ENCODE data around the gene BCKDHA.
A peak's percentile ranks its signal among the peaks of the same experiment; 100 is the strongest.
"Not testable (repeated sequence)": the region's sequence is repeated elsewhere in the genome, so short reads cannot be mapped to it uniquely, and the experiment has no call there.

Gene BCKDHA

DNA sequence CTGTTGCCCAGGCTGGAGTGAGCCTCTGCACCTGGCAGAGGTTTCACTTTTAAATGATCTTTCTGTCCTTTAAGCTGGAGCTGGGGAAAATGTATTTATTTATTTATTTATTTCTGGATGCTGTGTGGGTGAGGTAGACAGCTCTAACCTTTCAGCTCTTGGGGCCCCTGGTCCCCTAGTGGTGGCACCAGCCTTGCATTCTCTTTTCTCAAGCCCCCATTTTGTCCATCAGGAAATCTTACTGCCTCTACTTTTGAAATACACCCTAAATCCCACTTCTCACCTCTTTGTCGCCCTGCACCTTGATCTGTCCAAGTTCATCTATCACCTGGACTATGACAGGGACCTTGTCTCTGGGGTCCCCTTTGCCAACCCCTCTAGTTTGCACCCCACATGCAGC, 31.5 kb upstream of the BCKDHA start:
- DNase-seq = no peak

DNA sequence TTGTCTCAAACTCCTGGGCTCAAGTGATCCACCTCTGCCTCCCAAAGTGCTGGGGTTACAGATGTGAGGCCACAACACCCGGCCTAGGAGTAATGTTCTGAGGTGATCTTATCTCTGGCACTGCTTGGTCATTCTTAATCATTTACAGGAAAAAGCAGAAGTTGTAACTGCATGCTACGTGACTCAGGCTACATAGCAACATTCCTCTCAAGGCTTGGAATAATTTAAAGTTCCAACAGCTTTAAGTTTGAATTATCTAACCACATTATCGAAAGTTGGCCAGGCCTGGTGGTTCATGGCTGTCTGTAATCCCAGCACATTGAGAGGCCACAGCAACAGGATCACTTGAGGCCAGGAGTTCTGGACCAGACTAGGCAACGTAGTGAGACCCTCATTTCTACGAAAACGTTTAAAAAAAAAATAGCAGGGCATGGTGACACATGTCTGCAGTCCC, 29.7 kb upstream of the BCKDHA start:
- peak; percentile 89 for DNase-seq

DNA sequence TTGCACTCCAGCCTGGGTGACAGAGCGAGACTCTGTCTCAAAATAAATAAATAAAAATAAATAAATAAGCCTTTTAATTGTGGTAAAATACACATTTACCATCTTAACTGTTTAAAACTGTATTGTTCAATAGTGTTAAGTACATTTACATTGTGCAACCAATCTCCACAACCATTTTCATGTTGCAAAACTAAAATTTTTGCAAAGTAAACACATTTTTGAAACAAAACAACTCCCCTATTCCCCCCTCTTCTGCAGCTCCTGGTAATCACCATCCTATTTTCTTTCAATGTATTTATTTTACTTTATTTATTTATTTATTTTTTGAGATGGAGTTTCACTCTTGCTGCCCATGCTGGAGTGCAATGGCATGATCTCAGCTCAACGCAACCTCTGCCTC, 27.8 kb upstream of the BCKDHA start:
- no peak for DNase-seq

DNA sequence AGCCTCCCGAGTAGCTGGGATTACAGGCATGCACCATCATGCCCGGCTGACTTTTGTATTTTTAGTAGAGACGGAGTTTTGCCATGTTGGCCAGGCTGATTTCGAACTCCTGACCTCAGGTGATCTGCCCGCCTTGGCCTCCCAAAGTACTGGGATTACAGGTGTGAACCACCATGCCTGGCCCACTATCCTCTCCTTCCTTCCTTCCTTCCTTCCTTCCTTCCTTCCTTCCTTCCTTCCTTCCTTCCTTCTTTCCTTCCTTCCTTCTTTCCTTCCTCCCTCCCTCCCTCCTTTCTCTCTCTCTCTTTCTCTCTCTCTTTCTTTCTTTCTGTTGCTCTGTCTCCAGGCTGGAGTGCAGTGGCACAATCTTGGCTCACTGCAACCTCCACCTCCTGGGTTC, 26.5 kb upstream of the BCKDHA start:
- not testable (repeated sequence) for DNase-seq

DNA sequence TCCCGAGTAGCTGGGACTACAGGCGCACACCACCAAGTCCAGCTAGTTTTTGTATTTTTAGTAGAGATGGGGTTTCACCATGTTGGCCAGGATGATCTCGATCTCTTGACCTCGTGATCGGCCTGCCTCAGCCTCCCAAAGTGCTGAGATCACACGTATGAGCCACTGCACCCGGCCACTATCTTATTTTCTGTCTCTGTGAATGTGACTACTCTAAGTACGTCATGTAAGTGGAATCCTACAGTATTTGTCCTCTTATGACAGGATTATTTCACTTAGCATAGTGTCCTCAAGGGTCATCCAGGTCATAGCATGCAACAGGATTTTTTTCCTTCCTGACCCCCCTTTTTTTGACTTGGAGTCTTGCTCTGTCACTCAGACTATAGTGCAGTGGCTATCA, 26.1 kb upstream of the BCKDHA start:
- no peak for DNase-seq

DNA sequence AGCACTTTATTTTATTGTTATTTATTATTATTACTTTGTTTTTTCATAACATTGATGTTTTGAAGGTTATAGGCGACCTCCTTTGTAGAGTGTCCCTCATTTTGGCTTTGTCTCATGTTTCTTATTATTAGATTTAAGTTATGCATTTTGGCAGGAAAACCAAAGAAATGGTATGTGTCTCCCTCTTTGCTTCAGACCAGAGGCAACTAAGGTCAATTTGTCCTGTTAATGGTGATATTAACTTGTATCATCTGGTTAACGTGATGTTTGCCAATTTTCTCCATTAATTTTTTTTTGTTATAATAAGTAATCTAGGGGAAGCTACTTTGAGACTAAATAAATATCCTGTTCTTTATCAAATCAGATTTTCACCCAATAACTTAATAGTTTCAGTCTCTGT, 25.1 kb upstream of the BCKDHA start:
- DNase-seq = no peak

DNA sequence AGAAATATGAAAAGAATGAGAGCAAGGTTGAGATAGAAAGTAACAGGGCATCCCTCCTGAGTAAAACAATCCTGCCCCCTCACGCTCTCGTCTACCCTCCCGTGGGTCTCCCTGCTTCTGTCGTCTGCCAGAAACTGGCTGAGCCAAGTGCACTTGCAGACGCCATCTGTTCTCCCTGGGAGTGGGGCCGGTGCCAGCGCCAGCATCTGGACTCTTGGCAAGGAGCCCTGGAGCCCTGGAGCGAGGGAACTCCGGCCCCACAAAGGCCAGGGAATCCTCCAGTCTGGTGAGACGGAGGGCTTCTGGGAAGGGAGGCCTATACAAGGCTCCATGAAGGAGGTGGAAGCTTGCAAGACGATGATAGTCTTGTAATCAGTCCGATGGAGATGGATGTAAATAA, 23.6 kb upstream of the BCKDHA start:
- DNase-seq = peak; percentile 91

DNA sequence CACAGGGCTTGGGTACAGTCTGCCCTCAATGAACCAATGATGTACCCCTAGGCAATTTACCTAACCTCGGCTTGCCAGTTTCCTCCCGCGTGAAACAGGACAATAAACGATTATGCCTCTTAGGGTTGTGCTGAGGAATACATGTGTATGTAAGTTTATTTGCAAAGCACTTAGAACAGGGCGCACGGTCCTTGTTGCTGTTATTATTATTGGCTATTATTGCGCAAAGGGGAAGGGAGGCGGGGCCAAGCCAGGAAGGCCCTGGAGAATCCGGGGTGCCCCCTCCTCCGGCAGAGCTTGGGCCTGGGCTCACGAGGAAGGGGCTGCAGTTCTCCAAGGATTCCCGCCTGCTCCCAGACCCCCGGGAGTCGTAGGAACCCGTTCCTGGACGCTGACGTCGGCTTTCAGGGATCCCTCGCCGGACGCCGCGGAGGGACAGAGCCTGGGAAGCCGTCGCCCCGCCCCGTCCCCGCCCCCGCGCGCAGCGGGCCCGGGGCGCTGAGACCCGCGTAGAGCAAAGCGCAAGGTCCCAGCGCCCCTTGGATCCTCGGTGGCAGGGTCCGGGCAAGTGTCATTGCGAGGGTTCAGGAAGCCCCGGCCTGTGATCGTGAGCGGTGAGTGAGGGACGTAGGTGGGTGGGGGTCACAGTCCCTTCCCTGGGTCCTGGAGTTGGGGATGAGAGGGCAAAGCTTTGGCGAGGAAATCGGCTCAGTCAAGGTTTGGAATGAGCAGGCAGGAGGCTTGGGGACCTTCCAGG, 21.2 kb upstream of the BCKDHA start, which contains the start of gene TMEM91:
Gene TMEM91 (plus strand): TSS at position 293 of the 757 bp plus-strand sequence. CDS start 1,777 bp downstream, outside the sequence.
- no peak for DNase-seq

DNA sequence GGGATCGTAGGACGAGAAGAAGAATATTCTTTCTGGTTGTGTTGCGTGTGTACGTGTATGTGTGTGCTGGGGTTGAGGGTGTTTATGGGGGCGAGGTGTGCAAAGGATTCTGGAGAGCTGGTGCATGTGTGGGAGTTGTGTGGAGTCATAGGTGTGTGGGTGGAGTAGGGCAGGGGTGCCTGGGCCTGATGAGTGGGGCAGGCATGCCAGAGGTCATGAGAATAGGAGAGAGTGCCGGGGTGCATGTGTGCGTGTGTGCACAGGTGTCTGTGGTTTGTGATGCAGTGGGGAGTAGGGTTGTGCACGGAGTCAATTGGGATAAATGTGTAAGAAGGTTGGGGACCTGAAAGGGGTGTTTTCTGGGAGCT, 20.6 kb upstream of the BCKDHA start:
- DNase-seq = no peak

DNA sequence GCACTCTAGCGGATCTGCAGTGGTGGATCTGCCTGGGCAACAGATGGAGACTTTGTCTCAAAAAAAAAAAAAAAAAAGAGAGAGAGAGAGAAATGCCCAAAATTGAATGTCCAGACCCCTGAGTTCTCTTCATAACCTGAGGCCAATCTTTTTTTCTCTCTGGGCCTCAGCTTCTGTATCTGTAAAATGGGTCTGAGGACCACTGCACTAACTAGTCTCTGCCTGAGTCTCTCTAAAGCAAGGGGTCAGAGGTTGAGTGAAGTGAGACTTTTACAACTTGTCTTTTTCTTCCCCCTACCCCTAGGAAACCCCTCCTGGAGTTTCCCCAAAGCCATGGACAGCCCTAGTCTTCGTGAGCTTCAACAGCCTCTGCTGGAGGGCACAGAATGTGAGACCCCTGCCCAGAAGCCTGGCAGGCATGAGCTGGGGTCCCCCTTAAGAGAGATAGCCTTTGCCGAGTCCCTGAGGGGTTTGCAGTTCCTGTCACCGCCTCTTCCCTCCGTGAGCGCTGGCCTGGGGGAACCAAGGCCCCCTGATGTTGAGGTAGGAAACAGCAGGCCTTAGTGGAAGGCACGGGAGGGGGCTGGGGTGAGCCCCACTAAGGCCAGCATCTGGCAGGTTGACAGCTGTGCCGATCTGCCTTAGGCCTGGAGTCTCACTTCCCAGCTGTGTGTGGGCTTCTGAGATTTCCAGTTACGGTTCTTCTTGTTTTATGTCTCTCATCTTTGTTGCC, 19.5 kb upstream of the BCKDHA start:
- DNase-seq = no peak

DNA sequence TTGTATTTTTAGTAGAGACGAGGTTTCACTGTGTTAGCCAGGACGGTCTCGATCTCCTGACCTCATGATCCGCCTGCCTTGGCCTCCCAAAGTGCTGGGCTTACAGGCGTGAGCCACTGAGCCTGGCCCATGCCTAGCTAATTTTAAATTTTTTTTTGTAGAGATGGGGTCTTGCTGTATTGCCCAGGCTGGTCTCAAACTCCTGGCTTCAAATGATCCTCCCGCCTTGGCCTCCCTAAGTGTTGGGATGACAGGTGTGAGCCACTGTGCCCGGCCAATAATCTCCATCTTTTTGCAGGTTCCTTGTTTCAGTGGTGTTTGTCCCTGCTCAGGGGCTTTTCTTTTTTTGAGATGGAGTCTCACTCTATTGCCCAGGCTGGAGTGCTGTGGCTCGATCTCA, 16.1 kb upstream of the BCKDHA start:
- DNase-seq = not testable (repeated sequence)

DNA sequence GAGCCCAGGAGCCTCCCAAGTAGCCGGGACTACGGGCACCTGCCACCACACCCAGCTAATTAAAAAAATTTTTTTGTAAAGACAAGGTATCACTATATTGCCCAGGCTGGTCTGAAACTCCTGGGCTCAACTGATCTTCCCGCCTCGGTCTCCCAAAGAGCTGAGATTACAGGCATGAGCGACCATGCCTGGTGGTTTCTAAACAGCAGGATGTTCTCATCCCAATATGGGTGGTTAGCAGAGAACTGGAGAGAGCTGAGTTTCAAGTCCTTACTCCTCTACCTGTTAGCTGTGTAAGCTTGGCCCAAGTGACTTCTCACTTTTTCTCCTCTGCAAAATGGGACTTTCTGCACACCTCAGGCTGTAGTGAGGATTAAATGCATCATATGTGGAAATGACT, 13.3 kb upstream of the BCKDHA start:
- no peak for DNase-seq

DNA sequence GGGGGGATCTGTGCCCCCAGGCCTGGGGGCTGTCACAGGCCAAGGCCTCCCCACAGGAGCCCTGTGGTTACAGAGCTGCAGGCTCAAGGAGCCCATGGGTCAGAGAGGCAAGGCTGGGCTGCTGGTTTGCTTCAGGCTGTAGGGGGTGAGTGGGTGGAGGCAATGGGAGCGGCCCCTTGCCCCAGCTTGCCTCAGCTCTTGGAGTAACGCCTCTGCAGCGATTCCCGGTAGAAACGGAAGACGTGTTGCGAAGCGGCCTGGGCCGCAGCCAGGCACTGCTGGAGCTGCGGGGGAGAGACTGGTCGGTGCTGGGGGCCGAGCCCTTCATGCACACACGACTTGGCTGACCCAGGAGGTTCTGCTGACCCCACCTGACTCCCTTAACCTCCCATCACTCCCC, 11.2 kb upstream of the BCKDHA start:
- DNase-seq = no peak

DNA sequence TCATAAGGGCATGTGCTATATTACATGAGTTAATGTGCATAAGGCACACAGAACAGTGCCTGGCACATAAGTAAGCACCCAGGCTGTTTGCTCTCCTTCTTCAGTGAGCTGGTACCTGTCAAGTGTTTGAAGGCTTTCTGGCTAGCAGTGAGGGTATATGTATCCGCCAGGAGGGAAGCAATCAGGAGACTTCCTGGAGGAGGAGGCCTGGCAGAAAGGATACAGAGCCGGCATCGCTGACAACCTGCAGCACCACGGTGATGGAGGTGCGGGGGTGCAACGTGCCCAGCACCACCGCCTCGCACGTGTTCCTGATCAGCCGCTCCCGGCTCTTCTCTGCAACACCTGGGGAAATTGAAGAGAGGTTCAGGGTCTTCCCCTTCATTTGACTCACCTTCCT, 6.0 kb upstream of the BCKDHA start:
- no peak for DNase-seq

DNA sequence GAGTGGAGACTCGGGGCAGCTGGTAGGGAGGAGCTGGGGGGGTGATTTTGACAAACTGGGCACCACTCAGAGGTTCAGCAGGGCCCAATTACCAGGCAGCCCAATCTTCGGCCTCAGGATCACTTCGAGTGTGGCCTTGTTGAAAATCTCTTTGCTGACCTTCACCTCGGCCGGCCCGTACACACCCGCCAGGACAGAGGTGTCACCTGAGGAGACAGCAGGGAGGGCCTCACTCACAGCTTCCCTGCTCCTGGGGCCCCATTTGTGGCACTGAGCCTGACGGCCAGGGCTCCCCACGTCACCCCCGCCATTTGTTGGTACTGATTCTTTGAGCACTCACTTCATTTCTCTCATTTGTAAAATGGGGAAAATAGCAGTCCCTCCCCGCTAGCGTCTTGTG, 4.8 kb upstream of the BCKDHA start:
- no peak for DNase-seq

DNA sequence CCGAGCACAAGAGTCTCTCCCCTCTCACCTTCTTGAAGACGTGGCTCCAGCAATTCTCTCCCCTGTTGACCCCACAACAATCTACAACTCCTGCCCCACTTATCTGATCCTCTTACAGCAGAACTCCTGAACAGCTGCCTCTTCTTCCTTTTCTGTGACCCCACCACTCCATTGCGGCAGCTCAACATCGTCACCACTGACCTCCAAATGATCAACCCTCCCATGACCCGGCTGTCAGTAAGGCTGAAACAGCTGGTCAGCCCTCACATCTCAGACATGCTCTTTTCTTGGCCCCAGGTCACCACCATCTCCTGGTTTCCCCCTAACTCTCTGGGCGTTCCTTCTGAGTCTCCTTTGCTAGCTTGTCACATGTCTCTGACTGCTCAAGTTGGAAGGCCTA, 2.3 kb upstream of the BCKDHA start:
- no peak for DNase-seq

DNA sequence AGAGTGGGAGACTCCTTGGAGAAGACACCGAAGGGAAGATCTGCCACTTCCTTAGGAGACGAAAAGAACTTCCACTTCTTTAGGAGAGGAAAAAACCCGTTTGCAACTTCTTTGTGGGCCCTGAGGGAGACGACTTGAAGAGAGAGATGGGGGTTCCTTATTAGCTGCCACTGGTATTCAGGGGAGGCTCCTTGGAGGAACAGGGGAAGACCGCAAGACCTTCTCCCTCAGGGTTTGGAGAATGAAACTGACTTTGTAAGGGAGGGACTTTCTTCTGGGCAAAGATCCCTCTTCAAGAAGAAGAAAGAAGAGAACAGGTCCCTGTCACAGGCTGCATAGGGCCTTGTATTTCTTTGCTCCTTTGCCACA, 416 bp downstream of the BCKDHA start:
- DNase-seq = no peak

DNA sequence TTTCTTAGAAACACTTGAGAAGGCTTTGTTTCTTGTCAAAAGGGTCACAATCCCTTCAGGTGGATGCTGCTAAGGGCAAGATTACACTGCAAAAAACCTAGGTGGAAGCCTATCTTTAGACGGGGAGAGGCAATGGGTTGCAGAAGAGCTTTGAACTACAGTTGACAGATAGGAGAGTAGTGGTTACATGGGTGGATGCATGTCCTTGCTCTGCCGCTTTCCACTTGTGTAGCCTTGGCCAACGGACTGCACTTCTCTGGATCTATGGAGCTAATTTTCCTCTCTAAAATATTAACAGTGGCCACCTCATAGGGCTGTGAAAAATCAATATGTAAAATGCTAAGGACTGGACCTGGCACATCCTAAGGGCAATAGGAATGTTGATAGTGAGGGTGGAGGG, 980 bp downstream of the BCKDHA start:
- no peak for DNase-seq

DNA sequence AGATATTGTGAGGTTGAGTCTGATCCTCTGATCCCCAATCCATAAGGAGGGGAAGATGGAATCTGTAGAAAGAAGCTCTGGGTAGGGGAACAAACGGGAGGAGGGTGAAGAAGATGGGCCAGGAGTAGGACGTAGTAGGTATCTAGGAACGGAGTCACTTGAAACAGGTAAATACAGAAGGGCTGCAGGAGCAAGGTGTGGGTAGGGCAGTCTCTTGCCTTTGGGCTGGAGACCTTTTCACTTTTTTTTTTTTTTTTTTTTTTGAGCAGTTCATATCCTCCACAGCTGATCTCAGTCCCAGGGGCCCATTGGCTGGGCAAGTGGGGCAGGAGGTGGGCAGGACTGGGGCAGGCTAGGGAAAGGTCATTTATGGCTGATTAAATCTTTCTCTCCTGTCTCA, 1.5 kb downstream of the BCKDHA start:
- DNase-seq = no peak

DNA sequence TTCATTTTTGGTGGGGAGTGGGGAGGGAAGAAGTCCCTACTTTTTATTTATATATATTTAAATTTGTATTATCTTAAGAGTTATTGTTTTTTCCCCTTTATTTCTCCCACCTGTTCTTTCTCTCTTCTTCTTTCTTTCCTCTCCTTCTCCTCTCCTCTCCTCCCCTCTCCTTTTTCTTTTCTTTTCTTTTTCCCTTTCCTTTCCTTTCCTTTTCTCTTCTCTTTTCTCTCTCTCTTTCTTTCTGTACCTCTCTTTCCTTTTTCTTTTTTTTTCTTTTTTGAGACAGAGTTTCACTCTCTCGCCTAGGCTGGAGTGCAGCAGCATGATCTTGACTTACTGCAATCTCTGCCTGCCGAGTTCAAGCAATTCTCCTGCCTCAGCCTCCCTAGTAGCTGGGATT, 1.9 kb downstream of the BCKDHA start:
- no peak for DNase-seq

DNA sequence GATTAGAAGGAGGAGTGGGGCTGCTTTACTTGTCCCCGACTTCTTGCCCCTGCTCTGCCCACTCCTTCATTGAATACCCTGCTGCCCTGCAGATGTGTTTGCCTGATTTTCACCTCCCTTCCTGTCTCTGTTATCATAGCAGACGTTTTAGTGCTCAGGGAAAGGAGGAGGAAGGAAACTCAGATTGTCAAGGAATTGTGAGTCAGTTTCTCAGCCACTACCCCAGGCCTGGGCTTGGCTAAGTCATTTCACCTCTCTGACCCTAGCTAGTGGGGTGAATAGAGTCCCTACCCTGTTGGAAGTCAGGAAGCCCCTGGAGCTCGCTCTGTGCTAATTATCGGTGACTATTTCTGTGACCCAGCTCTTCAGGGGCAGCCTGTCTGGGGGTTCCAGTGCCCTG, 3.9 kb downstream of the BCKDHA start:
- no peak for DNase-seq

DNA sequence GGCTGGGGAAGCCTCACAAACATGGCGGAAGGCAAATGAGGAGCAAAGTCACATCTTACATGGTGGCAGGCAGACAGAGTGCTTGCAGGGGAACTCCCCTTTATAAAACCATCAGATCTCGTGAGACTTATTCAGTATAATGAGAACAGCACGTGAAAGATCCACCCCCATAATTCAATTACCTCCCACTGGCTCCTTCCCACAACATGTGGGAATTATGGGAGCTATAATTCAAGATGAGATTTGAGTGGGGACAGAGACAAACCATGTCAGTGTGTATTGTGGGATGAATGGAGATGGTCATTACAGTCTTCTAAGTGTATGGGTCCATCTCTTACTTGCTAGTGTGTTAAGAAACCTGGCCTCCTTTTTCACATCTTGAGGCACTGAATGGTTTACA, 4.4 kb downstream of the BCKDHA start:
- DNase-seq = no peak

DNA sequence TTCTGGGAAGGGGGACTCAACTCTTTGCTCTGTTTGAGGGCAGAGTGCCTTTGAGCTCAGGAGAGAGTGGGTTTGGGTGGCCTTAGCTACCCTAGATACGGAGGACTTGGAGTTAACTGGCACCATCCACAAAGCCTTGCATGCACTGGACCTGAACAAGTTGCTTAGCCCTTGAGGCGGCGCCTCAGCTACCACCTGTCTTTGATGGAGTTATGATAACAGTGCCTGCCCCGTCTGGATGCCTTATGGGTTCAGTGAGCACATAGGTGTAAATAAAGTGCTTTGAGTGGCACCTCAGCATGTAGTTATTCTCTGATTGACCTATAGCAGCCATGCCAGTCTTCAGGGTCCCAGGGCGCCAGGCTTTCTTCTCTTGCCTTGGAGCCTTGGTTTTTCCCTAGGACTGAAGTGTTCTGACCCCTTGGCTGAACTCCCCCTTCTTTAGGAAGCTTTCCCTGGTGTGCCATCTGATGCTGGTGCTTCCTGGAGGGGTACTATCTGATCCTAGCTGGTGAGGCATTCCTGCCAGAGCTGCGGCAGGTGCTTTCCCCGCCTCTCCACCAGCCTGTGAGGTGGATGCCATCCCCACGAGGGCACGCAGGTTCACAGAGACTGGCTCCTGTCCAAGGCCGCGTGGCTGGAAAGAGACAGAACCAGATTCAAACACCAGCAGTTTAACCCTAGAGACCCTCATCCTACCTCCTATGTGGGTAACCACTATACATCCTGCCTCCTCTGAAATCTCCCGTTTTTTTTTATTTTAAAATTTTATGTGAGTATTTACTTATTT, 5.8 kb downstream of the BCKDHA start:
- DNase-seq = no peak

DNA sequence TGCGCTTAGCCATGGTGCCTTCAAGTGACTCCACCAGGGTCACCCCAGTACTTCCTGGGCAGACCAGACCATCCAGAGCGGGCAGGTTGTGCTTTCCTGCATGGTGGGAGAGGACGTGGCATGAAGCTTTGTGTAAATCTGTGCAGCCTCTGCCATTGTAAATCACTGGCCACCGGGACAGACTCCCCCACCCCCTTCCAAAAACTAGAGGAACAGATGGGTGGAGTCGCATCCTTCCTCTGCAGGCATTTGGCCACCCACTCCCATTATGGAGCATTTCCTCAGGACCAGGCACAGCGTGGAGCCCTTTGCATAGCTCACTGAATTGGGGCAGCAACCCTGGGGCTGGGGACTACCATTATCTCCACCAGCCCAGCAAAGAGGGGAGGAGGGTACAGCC, 8.2 kb downstream of the BCKDHA start:
- DNase-seq = no peak
